Myocyte (in vitro differentiated cells): ENCODE data around the gene ITPRID1. TPM values are rescaled to one million over a fixed set of nuclear protein-coding genes. Genes with fewer than 3 reads are reported as not detected.

Experiments
- DNase-seq: peaks from one replicate; pipeline ENCODE4 v3.0.0-alpha.2; 2012; ENCODE audit warnings: low read depth
- total RNA-seq: library from RNA; depleted of rRNA; stranded (reverse); fragments of >200 nt; gene quantifications from 2 replicates; pipeline ENCODE4 v1.2.3, GENCODE V29; 2014

ITPRID1 gene
- total RNA-seq, 1 donor from 2014 or later: not detected

GRCh38 chr7:31692871-31693270, 179.0 kb downstream of the ITPRID1 start:
- no peak for DNase-seq

- no peak for DNase-seq
These were observed 182.1 kb downstream of the ITPRID1 start for GRCh38 chr7:31695859-31696614.

DNA sequence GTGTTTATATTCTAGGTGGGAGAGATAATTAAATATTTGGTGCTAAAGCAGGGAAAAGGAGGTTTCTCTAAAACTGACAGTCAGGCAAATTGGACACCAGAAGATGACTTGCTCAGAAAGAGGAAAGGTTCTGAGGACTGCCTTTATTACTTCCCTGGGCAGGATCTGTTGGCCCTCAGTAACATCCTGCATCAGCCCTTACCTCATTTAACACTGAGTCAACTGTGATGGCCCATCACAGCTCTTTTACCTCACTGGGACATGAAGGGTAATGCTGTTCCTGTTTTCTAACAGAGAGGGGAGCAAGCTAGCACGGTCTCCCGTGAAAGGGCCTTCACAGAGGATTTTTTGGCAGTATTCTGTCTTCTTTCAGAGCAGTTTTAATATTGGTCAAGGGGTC, 185.2 kb downstream of the ITPRID1 start:
- DNase-seq: no peak

DNA sequence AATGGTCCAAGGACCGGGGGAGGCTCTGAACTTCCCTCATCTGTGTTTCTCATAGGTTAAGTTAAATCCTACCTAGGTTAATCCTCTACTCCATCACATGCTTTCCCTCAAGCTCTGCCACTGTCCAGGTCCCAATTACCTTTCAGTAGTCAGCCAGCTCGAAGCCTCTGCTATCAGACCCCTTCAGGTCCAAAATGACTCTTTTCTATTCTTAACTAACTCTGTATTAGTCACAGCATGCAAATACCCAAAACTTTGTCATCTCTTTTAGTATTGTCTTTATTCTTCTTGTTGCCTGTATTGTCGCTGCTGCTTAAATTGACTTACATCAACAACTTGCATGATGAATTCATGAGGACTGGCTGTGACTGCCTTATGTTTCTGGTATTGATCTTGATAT, 188.5 kb downstream of the ITPRID1 start:
- DNase-seq: no peak

- no peak for DNase-seq
These were observed 191.5 kb downstream of the ITPRID1 start for GRCh38 chr7:31705377-31705776.

- DNase-seq: no peak
These were observed 193.2 kb downstream of the ITPRID1 start for GRCh38 chr7:31707089-31707488.

Other genes starting within 250 kb of the ITPRID1 start
- gene NEUROD6, start 173.4 kb upstream of the ITPRID1 start, total RNA-seq: not detected in 2 replicates
- gene PPP1R17, start 173.1 kb downstream of the ITPRID1 start, total RNA-seq: not detected in 2 replicates